ENCODE data around the gene PPEF2.

PPEF2 gene

DNA sequence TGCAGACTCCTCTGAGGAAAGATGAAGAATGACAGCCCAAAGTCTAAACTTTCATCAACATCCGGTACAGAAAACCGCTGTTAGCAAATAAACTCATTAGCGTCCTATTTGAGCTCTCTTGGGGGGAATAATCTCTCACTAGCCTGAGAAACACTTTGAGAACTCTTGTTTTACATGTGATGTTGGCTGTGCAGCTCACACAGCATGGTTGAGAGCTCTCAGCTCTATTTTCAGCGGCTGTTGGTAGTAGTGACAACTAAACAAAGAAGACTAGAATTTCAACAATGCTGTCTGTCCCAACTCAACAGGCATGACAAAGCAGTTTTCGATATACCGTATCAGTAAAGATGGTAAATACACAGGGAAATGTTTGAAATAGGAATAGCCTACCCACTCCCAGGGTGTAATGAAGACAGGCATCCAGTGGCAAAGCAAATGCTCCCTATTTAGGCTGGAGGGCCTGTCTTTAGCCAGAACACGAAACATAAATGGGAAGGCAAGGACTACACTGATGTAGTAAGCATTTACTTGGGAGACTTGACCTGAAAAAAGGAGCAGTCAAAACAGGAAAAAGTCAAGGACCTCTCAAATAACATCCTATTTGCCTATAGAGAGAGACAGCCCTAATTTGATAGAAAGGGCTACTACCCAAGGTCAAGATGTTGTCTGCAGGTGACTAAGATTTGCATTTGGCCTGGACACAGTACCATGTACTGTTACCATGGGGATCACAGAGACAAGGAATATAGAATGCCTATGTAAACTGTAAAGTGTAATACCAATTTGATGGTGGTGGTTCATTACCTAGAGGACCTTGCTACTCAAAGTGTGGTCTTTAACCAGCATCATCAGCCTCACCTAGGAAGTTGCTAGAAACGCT is 60.4 kb downstream of the PPEF2 start:
- Histone ChIP-seq H3K4me3 (ENCODE audit: control insufficient read depth in 1 of 7, extremely low read depth in 1 of 7, insufficient read depth in 4 of 7, low read depth in 2 of 7, low read length in 6 of 7) (no peak overlapping the region), H3K27ac (ENCODE audit: insufficient read depth in 1 of 2, low read depth in 1 of 2, low read length in 2 of 2, poor library complexity in 1 of 2, severe bottlenecking in 2 of 2) (no peak overlapping the region), H3K27me3 (replicated peaks in 2 of 5; ENCODE audit: control insufficient read depth in 4 of 5, insufficient read depth in 5 of 5, low read length in 4 of 5) (no peaks in the 10 kb centered on the region), H3K36me3 (ENCODE audit: control insufficient read depth in 4 of 4, insufficient read depth in 4 of 4, low read length in 3 of 4) (no peaks in the 10 kb centered on the region), H3K4me1 (ENCODE audit: control extremely low read depth in 1 of 4, control insufficient read depth in 4 of 4, insufficient read depth in 4 of 4, low read length in 3 of 4) (peaks cover 0 to 6% (median 0%) of the 10 kb centered on the region in 4 experiments), H3K9me3 (ENCODE audit: control extremely low read depth in 1 of 5, control insufficient read depth in 4 of 5, insufficient read depth in 2 of 5, low read depth in 1 of 5, low read length in 4 of 5) (no peaks in the 10 kb centered on the region)
- WGBS (ENCODE audit: insufficient coverage) = 100% methylated on average over 3 of the region's 8 CpGs
- ChIA-PET POLR2A (no interaction called here), CTCF (no interaction called here)
- DNase-seq = peak in 1 of 3 donors; percentile 17

- H3K4me1 ChIP-seq (ENCODE audit: control extremely low read depth in 1 of 4, control insufficient read depth in 4 of 4, insufficient read depth in 4 of 4, low read length in 3 of 4) = peaks cover 0 to 6% (median 2%) of the 10 kb centered on the region in 4 experiments
- H3K27me3 ChIP-seq (replicated peaks in 2 of 5; ENCODE audit: control insufficient read depth in 4 of 5, insufficient read depth in 5 of 5, low read length in 4 of 5) = no peaks in the 10 kb centered on the region
- H3K9me3 ChIP-seq (ENCODE audit: control extremely low read depth in 1 of 5, control insufficient read depth in 4 of 5, insufficient read depth in 2 of 5, low read depth in 1 of 5, low read length in 4 of 5) = peaks cover 0 to 7% (median 1%) of the 10 kb centered on the region in 5 experiments
- H3K36me3 ChIP-seq (ENCODE audit: control insufficient read depth in 4 of 4, insufficient read depth in 4 of 4, low read length in 3 of 4) = no peaks in the 10 kb centered on the region
- DNase-seq = no peak
- POLR2A ChIA-PET = no interaction called here
- 100% methylated on average over 1 of the region's 2 CpGs for WGBS (ENCODE audit: insufficient coverage)
- H3K27ac ChIP-seq (ENCODE audit: insufficient read depth in 1 of 2, low read depth in 1 of 2, low read length in 2 of 2, poor library complexity in 1 of 2, severe bottlenecking in 2 of 2) = no peak overlapping the region
- CTCF ChIA-PET = interaction anchor here (0.6 to 1.4 kb wide), 3 partner anchors 12 to 65 kb away, joined by 3 to 6 read pairs (median 4); no protein-coding TSS in a partner anchor
- no peak overlapping the region for H3K4me3 ChIP-seq (ENCODE audit: control insufficient read depth in 1 of 7, extremely low read depth in 1 of 7, insufficient read depth in 4 of 7, low read depth in 2 of 7, low read length in 6 of 7)
Measured at GRCh38 chr4:75834772-75835154, 67.5 kb downstream of the PPEF2 start.

- ChIA-PET POLR2A (no interaction called here), CTCF (interaction anchor here (1.1 to 1.4 kb wide), 2 partner anchors 11 to 14 kb away, joined by 4 to 6 read pairs; no protein-coding TSS in a partner anchor)
- WGBS (ENCODE audit: insufficient coverage) = 100% methylated on average over 1 of the region's 1 CpG
- peaks cover 0 to 6% (median 2%) of the 10 kb centered on the region in 4 experiments for H3K4me1 ChIP-seq (ENCODE audit: control extremely low read depth in 1 of 4, control insufficient read depth in 4 of 4, insufficient read depth in 4 of 4, low read length in 3 of 4)
- H3K4me3 ChIP-seq (ENCODE audit: control insufficient read depth in 1 of 7, extremely low read depth in 1 of 7, insufficient read depth in 4 of 7, low read depth in 2 of 7, low read length in 6 of 7) = no peak overlapping the region
- peak in 2 of 3 donors; percentile 11 to 22 for DNase-seq
- H3K27ac ChIP-seq (ENCODE audit: insufficient read depth in 1 of 2, low read depth in 1 of 2, low read length in 2 of 2, poor library complexity in 1 of 2, severe bottlenecking in 2 of 2) = no peak overlapping the region
- no peaks in the 10 kb centered on the region for H3K27me3 ChIP-seq (replicated peaks in 2 of 5; ENCODE audit: control insufficient read depth in 4 of 5, insufficient read depth in 5 of 5, low read length in 4 of 5)
- H3K9me3 ChIP-seq (ENCODE audit: control extremely low read depth in 1 of 5, control insufficient read depth in 4 of 5, insufficient read depth in 2 of 5, low read depth in 1 of 5, low read length in 4 of 5) = peaks cover 0 to 7% (median 1%) of the 10 kb centered on the region in 5 experiments
- no peaks in the 10 kb centered on the region for H3K36me3 ChIP-seq (ENCODE audit: control insufficient read depth in 4 of 4, insufficient read depth in 4 of 4, low read length in 3 of 4)
Measured at GRCh38 chr4:75834095-75834771, 68.0 kb downstream of the PPEF2 start.

DNA sequence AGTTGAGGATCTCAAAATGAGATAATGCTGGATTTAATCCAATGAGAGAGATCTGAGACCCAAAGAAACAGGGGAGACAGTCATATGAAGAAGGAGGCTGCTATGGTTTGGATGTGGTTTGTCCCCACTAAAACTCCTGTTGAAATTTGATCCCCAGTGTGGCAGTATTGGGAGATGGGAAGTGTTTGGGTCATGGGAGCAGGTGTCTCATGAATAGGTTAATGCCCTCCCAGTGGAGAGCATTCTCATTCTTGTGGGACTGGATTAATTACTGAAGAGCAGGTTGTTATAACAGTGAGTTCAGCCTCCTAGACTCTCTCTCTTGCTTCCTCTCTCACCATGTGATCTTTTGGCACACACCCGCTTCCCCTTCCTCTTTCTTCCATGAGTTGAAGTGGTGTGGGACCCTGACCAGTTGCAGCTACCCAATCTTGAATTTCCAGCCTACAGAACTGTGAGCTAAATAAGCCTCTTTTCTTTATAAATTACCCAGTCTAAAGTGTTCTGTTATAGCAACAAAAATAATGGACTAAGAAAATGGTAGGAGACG is 70.3 kb downstream of the PPEF2 start:
- ChIA-PET CTCF (no interaction called here), POLR2A (no interaction called here)
- Histone ChIP-seq H3K9me3 (ENCODE audit: control extremely low read depth in 1 of 5, control insufficient read depth in 4 of 5, insufficient read depth in 2 of 5, low read depth in 1 of 5, low read length in 4 of 5) (peaks cover 0 to 7% (median 1%) of the 10 kb centered on the region in 5 experiments), H3K36me3 (ENCODE audit: control insufficient read depth in 4 of 4, insufficient read depth in 4 of 4, low read length in 3 of 4) (no peaks in the 10 kb centered on the region), H3K27me3 (replicated peaks in 2 of 5; ENCODE audit: control insufficient read depth in 4 of 5, insufficient read depth in 5 of 5, low read length in 4 of 5) (no peaks in the 10 kb centered on the region), H3K4me1 (ENCODE audit: control extremely low read depth in 1 of 4, control insufficient read depth in 4 of 4, insufficient read depth in 4 of 4, low read length in 3 of 4) (peaks cover 0 to 6% (median 2%) of the 10 kb centered on the region in 4 experiments), H3K27ac (ENCODE audit: insufficient read depth in 1 of 2, low read depth in 1 of 2, low read length in 2 of 2, poor library complexity in 1 of 2, severe bottlenecking in 2 of 2) (no peak overlapping the region), H3K4me3 (ENCODE audit: control insufficient read depth in 1 of 7, extremely low read depth in 1 of 7, insufficient read depth in 4 of 7, low read depth in 2 of 7, low read length in 6 of 7) (no peak overlapping the region)
- DNase-seq = peak in 2 of 3 donors; percentile 29 to 53
- no CpG with 5 or more reads among the region's 2 CpGs for WGBS (ENCODE audit: insufficient coverage)

DNA sequence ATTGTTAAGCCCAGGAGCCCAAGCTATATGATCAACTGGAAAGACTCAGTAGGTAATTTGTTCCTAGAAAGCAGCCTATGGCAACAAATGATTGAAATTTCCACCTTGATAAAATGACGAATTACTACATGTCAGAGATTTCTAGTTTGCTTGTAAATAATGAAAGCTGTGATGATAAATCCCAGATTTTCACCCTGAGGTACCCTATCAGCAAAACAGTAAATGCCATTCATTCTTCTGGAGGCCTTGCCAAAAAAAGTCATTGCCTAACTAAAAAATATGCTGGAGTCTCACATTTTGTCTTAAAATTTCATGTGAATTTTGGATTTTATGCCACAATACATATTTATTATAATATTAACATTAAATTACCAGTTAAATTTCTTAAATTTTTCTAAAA is 71.3 kb downstream of the PPEF2 start:
- Histone ChIP-seq H3K9me3 (ENCODE audit: control extremely low read depth in 1 of 5, control insufficient read depth in 4 of 5, insufficient read depth in 2 of 5, low read depth in 1 of 5, low read length in 4 of 5) (peaks cover 0 to 7% (median 1%) of the 10 kb centered on the region in 5 experiments), H3K27ac (ENCODE audit: insufficient read depth in 1 of 2, low read depth in 1 of 2, low read length in 2 of 2, poor library complexity in 1 of 2, severe bottlenecking in 2 of 2) (no peak overlapping the region), H3K36me3 (ENCODE audit: control insufficient read depth in 4 of 4, insufficient read depth in 4 of 4, low read length in 3 of 4) (no peaks in the 10 kb centered on the region), H3K27me3 (replicated peaks in 2 of 5; ENCODE audit: control insufficient read depth in 4 of 5, insufficient read depth in 5 of 5, low read length in 4 of 5) (no peaks in the 10 kb centered on the region), H3K4me1 (ENCODE audit: control extremely low read depth in 1 of 4, control insufficient read depth in 4 of 4, insufficient read depth in 4 of 4, low read length in 3 of 4) (peaks cover 0 to 6% (median 2%) of the 10 kb centered on the region in 4 experiments), H3K4me3 (ENCODE audit: control insufficient read depth in 1 of 7, extremely low read depth in 1 of 7, insufficient read depth in 4 of 7, low read depth in 2 of 7, low read length in 6 of 7) (no peak overlapping the region)
- no peak for DNase-seq
- no CpG with 5 or more reads among the region's 1 CpG for WGBS (ENCODE audit: insufficient coverage)
- POLR2A ChIA-PET = no interaction called here
- CTCF ChIA-PET = no interaction called here

DNA sequence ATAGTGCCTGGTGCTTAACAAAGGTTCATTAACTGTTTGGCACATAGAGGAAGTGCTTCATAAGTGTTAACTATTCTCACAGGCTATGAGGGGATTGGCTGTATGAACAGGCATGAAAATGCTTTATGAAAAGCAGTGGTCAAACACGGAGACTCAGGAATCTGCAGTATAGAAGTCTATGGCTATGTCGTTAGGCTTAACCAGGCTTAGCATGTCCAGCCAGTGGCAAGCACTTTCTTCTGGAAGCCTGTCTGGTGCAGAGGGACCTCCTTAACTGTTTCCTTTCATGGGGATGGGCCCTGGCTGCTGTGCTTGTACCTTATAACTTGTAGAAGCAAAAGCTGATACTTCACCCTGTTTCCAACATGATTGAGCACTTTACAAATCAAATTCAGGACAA is 78.4 kb downstream of the PPEF2 start:
- ChIA-PET POLR2A (no interaction called here), CTCF (interaction anchor here (1.5 kb wide), 1 partner anchor 10 kb away, joined by 4 read pairs; no protein-coding TSS in a partner anchor)
- no peak for DNase-seq

More for the DNA sequence above, 78.4 kb downstream of the PPEF2 start:
- H3K9me3 ChIP-seq (ENCODE audit: control extremely low read depth in 1 of 5, control insufficient read depth in 4 of 5, insufficient read depth in 2 of 5, low read depth in 1 of 5, low read length in 4 of 5) = no peaks in the 10 kb centered on the region
- H3K36me3 ChIP-seq (ENCODE audit: control insufficient read depth in 4 of 4, insufficient read depth in 4 of 4, low read length in 3 of 4) = no peaks in the 10 kb centered on the region
- no peaks in the 10 kb centered on the region for H3K27me3 ChIP-seq (replicated peaks in 2 of 5; ENCODE audit: control insufficient read depth in 4 of 5, insufficient read depth in 5 of 5, low read length in 4 of 5)
- H3K4me1 ChIP-seq (ENCODE audit: control extremely low read depth in 1 of 4, control insufficient read depth in 4 of 4, insufficient read depth in 4 of 4, low read length in 3 of 4) = no peaks in the 10 kb centered on the region
- 71% methylated on average over 2 of the region's 2 CpGs for WGBS (ENCODE audit: insufficient coverage)
- no peak overlapping the region for H3K27ac ChIP-seq (ENCODE audit: insufficient read depth in 1 of 2, low read depth in 1 of 2, low read length in 2 of 2, poor library complexity in 1 of 2, severe bottlenecking in 2 of 2)
- no peak overlapping the region for H3K4me3 ChIP-seq (ENCODE audit: control insufficient read depth in 1 of 7, extremely low read depth in 1 of 7, insufficient read depth in 4 of 7, low read depth in 2 of 7, low read length in 6 of 7)
